Fibroblast of upper back skin (primary cell): Measurements from ENCODE around the gene SNAI1.

Experiments used
- DNase-seq: peaks from one replicate; pipeline ENCODE4 v3.0.0-alpha.2; 2013

SNAI1 gene

GRCh38 chr20:50014570-50015562 is 32.1 kb downstream of the SNAI1 start:
- DNase-seq = peak; percentile 76

GRCh38 chr20:50015636-50015992 is 32.8 kb downstream of the SNAI1 start:
- no peak for DNase-seq

- DNase-seq = no peak
Measured at GRCh38 chr20:50015993-50016770, 33.4 kb downstream of the SNAI1 start.

GRCh38 chr20:50017160-50017559 is 34.4 kb downstream of the SNAI1 start:
- no peak for DNase-seq

GRCh38 chr20:50017576-50018248 is 34.9 kb downstream of the SNAI1 start:
- peak; percentile 63 for DNase-seq

GRCh38 chr20:50019466-50020256 is 36.9 kb downstream of the SNAI1 start:
- DNase-seq = no peak

GRCh38 chr20:50020288-50020687 is 37.5 kb downstream of the SNAI1 start:
- DNase-seq = no peak

- DNase-seq = no peak
Measured at GRCh38 chr20:50022676-50023075, 39.9 kb downstream of the SNAI1 start.

GRCh38 chr20:50023116-50023805 is 40.5 kb downstream of the SNAI1 start:
- DNase-seq = no peak

GRCh38 chr20:50026746-50027575 is 44.2 kb downstream of the SNAI1 start:
- DNase-seq = no peak

- peak; percentile 89 for DNase-seq
Measured at GRCh38 chr20:50027611-50028105, 44.9 kb downstream of the SNAI1 start.

- no peak for DNase-seq
Measured at GRCh38 chr20:50029083-50029696, 46.4 kb downstream of the SNAI1 start.

GRCh38 chr20:50029697-50030461 is 47.1 kb downstream of the SNAI1 start:
- peak; percentile 91 for DNase-seq

- no peak for DNase-seq
Measured at GRCh38 chr20:50032955-50033666, 50.3 kb downstream of the SNAI1 start.

- no peak for DNase-seq
Measured at GRCh38 chr20:50034567-50035180, 51.9 kb downstream of the SNAI1 start.

GRCh38 chr20:50036703-50037102 is 53.9 kb downstream of the SNAI1 start:
- DNase-seq = no peak

- DNase-seq = no peak
Measured at GRCh38 chr20:50037123-50037522, 54.3 kb downstream of the SNAI1 start.

- no peak for DNase-seq
Measured at GRCh38 chr20:50037575-50037974, 54.8 kb downstream of the SNAI1 start.
